Activated CD4-positive, alpha-beta T cell treated with anti-CD3 and anti-CD28 coated beads for 36 hours (primary cell): ENCODE measurements around the gene CYSRT1. TPM values are rescaled to one million over a fixed set of nuclear protein-coding genes. Genes with fewer than 3 reads are reported as not detected.
A peak's percentile ranks its signal among the peaks of the same experiment; 100 is the strongest.

Experiments used
- ATAC-seq: fragments of 200-7000 bp; cut with Tn5 transposase; one replicate; pipeline ENCODE4 v1.10.0; 2021; ENCODE audit warnings: mild to moderate bottlenecking, moderate library complexity
- CTCF ChIA-PET: fragments of 350-600 bp; sonication (Branson Sonifier 250); formaldehyde crosslinking; loops from one replicate; lab custom pipeline; 2021; ENCODE audit warnings: antibody characterized with exemption; lab: Charles Lee
- POLR2A ChIA-PET: fragments of 350-600 bp; sonication (Branson Sonifier 250); formaldehyde crosslinking; loops from one replicate; lab custom pipeline; 2021; ENCODE audit warnings: antibody characterized with exemption, inconsistent platforms; lab: Charles Lee
- DNase-seq: peaks from one replicate; pipeline ENCODE4 v3.0.0-alpha.2; 2020
- H3K27ac Mint-ChIP-seq: one replicate; pipeline ENCODE4 v1.8.0; 2021; ENCODE audit warnings: mixed read lengths
- H3K27me3 Mint-ChIP-seq: one replicate; pipeline ENCODE4 v1.8.0; 2021; ENCODE audit warnings: mixed read lengths
- H3K36me3 Mint-ChIP-seq: one replicate; pipeline ENCODE4 v1.8.0; 2021; ENCODE audit warnings: low read depth, mixed read lengths
- H3K4me1 Mint-ChIP-seq: one replicate; pipeline ENCODE4 v1.8.0; 2021; ENCODE audit warnings: mixed read lengths
- H3K4me3 Mint-ChIP-seq: one replicate; pipeline ENCODE4 v1.8.0; 2021; ENCODE audit warnings: mild to moderate bottlenecking, moderate library complexity, mixed read lengths
- H3K9me3 Mint-ChIP-seq: one replicate; pipeline ENCODE4 v1.8.0; 2021; ENCODE audit warnings: low read depth, mixed read lengths
- intact Hi-C, 2 experiments: fragments of 100-400 bp; cut with DNase I in 1 of 2; cut with micrococcal nuclease in 1 of 2; formaldehyde crosslinking; loops; one replicate each; pipeline versions ENCODE4 v1.14.2 to v1.15.1; 2022 to 2024; cut with DNase I, micrococcal nuclease
- total RNA-seq, 2 experiments: library from RNA; stranded (reverse); gene quantifications; one replicate each; pipeline ENCODE4 v1.2.3, GENCODE V29; 2021

Gene CYSRT1
- total RNA-seq, 2 experiments from 2014 or later: 0.23 to 0.42 TPM

DNA sequence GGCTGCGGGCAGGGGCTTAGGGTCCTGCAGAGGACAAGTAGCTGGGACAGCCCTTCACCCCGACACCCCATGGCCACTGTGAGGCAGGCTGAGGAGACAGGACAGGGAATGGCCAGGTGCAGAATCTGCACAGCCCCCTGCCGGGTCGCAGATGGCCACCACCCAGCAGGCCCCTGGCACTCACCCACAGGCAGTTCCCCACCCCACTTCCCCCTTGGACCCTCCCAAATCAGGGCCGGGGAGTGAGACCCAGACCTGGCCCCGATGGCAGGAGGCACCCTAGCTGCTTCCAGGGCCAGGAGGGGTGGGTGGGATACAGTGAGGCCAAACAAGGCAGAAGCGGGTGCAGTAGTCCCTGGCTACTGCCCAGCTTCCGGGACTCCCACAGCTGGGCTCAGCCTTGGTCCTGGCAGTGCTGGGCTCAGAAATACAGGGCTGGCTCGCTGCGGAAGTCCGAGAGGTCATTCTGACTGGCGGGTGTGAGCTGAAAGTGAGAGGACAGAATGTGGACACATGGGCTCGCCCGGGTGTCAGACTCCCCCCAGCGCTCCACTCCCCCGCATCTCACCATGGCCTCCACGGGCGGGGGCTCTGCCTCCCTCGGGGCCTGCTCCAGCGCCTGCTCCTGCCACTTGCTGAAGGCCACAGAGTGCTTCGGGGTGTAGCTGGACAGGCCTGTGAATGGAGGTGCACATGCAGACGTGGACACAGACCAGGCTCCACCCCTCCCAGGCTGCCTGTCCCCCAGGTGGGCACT lies 33.1 kb upstream of the CYSRT1 start:
- H3K27ac Mint-ChIP-seq: no peak overlapping the region
- no peaks in the 10 kb centered on the region for H3K27me3 Mint-ChIP-seq
- H3K36me3 Mint-ChIP-seq: peaks cover 9% of the 10 kb centered on the region
- POLR2A ChIA-PET: interaction anchor here (0.6 kb wide), 1 partner anchor 343 kb away, joined by 6 read pairs; no protein-coding TSS in a partner anchor
- no peak for ATAC-seq
- CTCF ChIA-PET: interaction anchor here (1.2 to 1.7 kb wide), 3 partner anchors 15 to 163 kb away, joined by 3 to 4 read pairs (median 3); no protein-coding TSS in a partner anchor
- no peaks in the 10 kb centered on the region for H3K9me3 Mint-ChIP-seq
- no peak overlapping the region for H3K4me3 Mint-ChIP-seq
- DNase-seq: no peak
- intact Hi-C loops: no loop called here
- H3K4me1 Mint-ChIP-seq: peaks cover 17% of the 10 kb centered on the region

- Mint-ChIP-seq H3K9me3 (no peaks in the 10 kb centered on the region), H3K36me3 (peaks cover 9% of the 10 kb centered on the region), H3K4me1 (peaks cover 13% of the 10 kb centered on the region), H3K27me3 (no peaks in the 10 kb centered on the region), H3K27ac (no peak overlapping the region), H3K4me3 (no peak overlapping the region)
- no peak for DNase-seq
- no peak for ATAC-seq
- ChIA-PET CTCF (interaction anchor here (1.7 kb wide), 2 partner anchors 16 to 163 kb away, joined by 3 to 4 read pairs; no protein-coding TSS in a partner anchor), POLR2A (no interaction called here)
- intact Hi-C loops: no loop called here
These were observed 32.6 kb upstream of the CYSRT1 start for GRCh38 chr9:137192448-137192780.

GRCh38 chr9:137192859-137193258 lies 32.1 kb upstream of the CYSRT1 start:
- ChIA-PET POLR2A (no interaction called here), CTCF (interaction anchor here (1.1 to 1.7 kb wide), 3 partner anchors 11 to 164 kb away, joined by 3 to 4 read pairs (median 4); no protein-coding TSS in a partner anchor)
- Mint-ChIP-seq H3K27ac (no peak overlapping the region), H3K27me3 (no peaks in the 10 kb centered on the region), H3K4me1 (peaks cover 10% of the 10 kb centered on the region), H3K36me3 (peaks cover 6% of the 10 kb centered on the region), H3K4me3 (no peak overlapping the region), H3K9me3 (no peaks in the 10 kb centered on the region)
- intact Hi-C loops: no loop called here
- no peak for DNase-seq
- no peak for ATAC-seq

GRCh38 chr9:137193771-137194170 lies 31.2 kb upstream of the CYSRT1 start:
- intact Hi-C loops: no loop called here
- Mint-ChIP-seq H3K4me1 (peaks cover 15% of the 10 kb centered on the region), H3K9me3 (no peaks in the 10 kb centered on the region), H3K27ac (no peak overlapping the region), H3K4me3 (no peak overlapping the region), H3K27me3 (no peaks in the 10 kb centered on the region), H3K36me3 (peaks cover 4% of the 10 kb centered on the region)
- CTCF ChIA-PET: interaction anchor here (0.9 to 1.1 kb wide), 2 partner anchors 10 to 30 kb away, joined by 3 to 4 read pairs; no protein-coding TSS in a partner anchor
- no peak for DNase-seq
- ATAC-seq: no peak
- POLR2A ChIA-PET: interaction anchor here (0.6 kb wide), 1 partner anchor 16 kb away, joined by 3 read pairs; no protein-coding TSS in a partner anchor

DNA sequence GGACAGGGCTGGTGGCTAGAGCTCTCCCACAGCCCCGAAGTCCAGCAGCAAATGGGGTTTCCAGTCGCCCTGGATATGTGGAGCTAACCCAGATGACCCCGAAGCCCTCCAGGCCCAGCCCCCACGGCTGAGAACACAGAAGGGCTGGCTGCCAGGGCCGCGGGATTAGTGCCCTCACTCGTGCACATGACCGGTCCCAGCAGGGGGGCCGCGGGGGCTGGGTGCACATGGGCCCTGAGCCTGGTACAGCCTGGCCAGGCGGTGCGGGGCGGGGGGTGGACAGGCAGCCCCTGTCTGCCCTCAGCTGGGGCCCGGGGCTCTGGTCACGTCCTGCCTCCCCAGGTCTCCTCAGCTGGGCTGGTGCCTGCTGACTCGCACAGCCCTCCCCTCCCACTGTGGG lies 30.6 kb upstream of the CYSRT1 start:
- no peak overlapping the region for H3K4me3 Mint-ChIP-seq

DNA sequence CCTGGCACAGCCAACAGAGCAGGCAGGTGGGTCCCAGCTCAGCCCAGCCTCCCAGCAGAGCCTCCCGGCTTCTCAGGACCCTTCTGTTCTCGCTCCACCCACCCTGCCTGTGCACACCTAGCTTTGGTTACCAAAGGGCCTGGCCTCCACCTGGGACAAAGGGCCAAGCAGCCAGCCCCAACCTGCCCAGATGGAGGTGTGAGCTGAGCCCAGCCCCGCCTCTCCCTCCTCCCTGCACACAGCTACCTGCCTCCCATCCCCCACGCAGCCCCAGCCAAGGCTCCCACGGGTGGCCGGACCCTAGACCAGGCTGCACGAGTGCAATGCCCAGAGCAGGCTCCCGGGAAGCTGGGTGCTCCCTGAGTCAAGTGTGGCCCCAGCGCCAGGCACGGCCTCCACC lies 30.1 kb upstream of the CYSRT1 start:
- CTCF ChIA-PET: interaction anchor here (0.7 to 1.0 kb wide), 2 partner anchors 75 to 224 kb away, joined by 3 to 4 read pairs; no protein-coding TSS in a partner anchor
- ATAC-seq: no peak
- no peaks in the 10 kb centered on the region for H3K27me3 Mint-ChIP-seq

More for the DNA sequence above, 30.6 kb upstream of the CYSRT1 start:
- H3K27me3 Mint-ChIP-seq: no peaks in the 10 kb centered on the region
- ChIA-PET CTCF (interaction anchor here (0.9 kb wide), 1 partner anchor 29 kb away, joined by 3 read pairs; no protein-coding TSS in a partner anchor), POLR2A (interaction anchor here (0.6 kb wide), 1 partner anchor 16 kb away, joined by 3 read pairs; no protein-coding TSS in a partner anchor)
- peaks cover 4% of the 10 kb centered on the region for H3K36me3 Mint-ChIP-seq
- no peak for DNase-seq
- no peak for ATAC-seq
- intact Hi-C loops: no loop called here
- H3K27ac Mint-ChIP-seq: no peak overlapping the region
- H3K9me3 Mint-ChIP-seq: no peaks in the 10 kb centered on the region
- H3K4me1 Mint-ChIP-seq: peaks cover 12% of the 10 kb centered on the region

DNA sequence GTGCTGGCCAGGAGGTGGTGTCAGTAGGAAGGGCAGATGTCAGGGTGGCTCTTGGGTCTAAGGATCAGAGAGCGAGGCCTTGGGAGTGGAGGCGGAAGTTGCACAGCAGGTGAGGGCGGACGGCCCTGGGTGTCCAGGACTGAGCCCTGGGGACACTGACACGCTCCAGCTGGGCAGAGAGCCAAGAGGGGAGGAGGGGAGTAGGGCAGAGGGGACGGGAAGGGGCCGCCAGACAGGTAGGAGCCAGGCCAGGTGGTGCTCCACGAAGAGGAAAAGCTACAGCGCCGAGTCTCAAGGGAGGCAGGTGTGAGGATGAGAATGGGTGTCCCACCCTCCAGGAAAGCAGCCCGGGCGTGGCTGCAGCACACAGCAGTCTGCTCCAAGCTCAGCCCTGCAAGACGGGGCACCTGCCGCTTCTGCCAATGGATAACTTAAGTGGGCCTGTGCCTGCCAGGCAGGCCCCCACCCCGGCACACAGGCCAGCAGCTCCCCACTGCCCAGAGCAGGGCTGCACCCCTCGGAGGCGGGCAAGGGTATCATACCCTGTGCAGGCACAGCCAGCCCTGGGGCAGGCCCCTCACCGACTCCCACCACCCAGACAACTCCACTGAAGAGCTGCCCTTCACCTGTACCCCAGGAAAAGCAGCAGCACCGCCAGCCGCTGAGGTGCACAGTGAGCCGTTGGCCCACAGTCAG lies 29.3 kb upstream of the CYSRT1 start:
- peaks cover 1% of the 10 kb centered on the region for H3K36me3 Mint-ChIP-seq
- intact Hi-C loops: no loop called here
- DNase-seq: no peak
- POLR2A ChIA-PET: no interaction called here
- ATAC-seq: no peak
- H3K4me3 Mint-ChIP-seq: no peak overlapping the region
- H3K27me3 Mint-ChIP-seq: no peaks in the 10 kb centered on the region
- peaks cover 7% of the 10 kb centered on the region for H3K4me1 Mint-ChIP-seq
- CTCF ChIA-PET: interaction anchor here (0.5 to 1.0 kb wide), 3 partner anchors 45 to 223 kb away, joined by 3 to 4 read pairs (median 3); no protein-coding TSS in a partner anchor
- no peaks in the 10 kb centered on the region for H3K9me3 Mint-ChIP-seq
- H3K27ac Mint-ChIP-seq: no peak overlapping the region

More for the DNA sequence above, 30.1 kb upstream of the CYSRT1 start:
- H3K36me3 Mint-ChIP-seq: peaks cover 4% of the 10 kb centered on the region
- intact Hi-C loops: no loop called here
- no peaks in the 10 kb centered on the region for H3K9me3 Mint-ChIP-seq
- H3K4me3 Mint-ChIP-seq: no peak overlapping the region
- H3K4me1 Mint-ChIP-seq: peaks cover 10% of the 10 kb centered on the region
- H3K27ac Mint-ChIP-seq: no peak overlapping the region
- DNase-seq: no peak
- POLR2A ChIA-PET: no interaction called here

DNA sequence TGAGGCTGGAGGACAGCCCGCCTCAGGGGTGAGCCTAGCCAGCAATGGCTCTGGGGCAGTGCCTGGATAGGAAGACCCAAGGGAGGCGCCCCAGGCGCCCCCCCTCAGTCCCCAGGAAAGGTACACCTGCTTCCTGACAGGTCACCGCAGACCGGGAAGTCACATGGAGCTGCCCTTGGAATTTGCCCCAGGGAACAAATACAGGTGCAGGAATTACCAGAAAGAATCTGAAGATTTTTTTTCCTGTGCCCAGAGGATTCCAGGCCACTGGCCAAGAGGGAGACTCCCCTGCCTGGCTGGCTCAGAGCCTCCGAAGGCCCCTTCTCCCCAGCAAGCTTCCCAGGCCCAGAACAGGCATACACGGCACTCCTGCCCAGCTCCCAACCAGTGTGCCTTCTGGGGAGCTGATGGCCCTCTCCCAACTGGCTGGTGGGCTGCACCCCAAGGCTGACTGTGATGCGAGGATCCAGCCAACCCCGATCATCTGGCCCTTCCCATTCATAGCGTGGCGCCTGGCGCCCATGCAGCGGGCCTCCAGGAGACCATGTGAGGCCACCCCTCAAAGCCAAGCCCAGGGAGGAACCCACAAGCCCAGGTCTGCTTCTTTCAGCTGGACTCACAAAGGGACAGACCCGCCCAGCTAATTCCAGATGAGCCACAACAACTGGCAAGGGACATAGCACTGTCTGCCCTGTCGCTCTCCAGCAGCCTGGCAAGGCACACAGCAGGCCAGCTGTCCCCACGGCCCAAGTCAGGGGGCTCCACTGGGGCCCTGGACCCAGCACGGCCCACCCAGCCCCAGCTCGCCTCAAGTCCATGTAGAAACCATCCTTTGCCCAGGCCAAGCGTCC lies 26.7 kb upstream of the CYSRT1 start:
- H3K4me1 Mint-ChIP-seq: peaks cover 20% of the 10 kb centered on the region
- DNase-seq: no peak
- intact Hi-C loops: no loop called here
- peak overlapping the region; percentile 33 for H3K4me3 Mint-ChIP-seq
- ChIA-PET POLR2A (interaction anchor here (1.0 kb wide), 1 partner anchor 46 kb away, joined by 3 read pairs; no protein-coding TSS in a partner anchor), CTCF (interaction anchor here (0.5 kb wide), 1 partner anchor 527 kb away, joined by 3 read pairs; no protein-coding TSS in a partner anchor)
- ATAC-seq: no peak
- no peaks in the 10 kb centered on the region for H3K27me3 Mint-ChIP-seq
- H3K9me3 Mint-ChIP-seq: no peaks in the 10 kb centered on the region
- no peak overlapping the region for H3K27ac Mint-ChIP-seq
- no peaks in the 10 kb centered on the region for H3K36me3 Mint-ChIP-seq

GRCh38 chr9:137198902-137199283 lies 26.1 kb upstream of the CYSRT1 start:
- Mint-ChIP-seq H3K36me3 (no peaks in the 10 kb centered on the region), H3K4me3 (peak overlapping the region; percentile 72), H3K9me3 (no peaks in the 10 kb centered on the region), H3K27ac (no peak overlapping the region), H3K4me1 (peaks cover 22% of the 10 kb centered on the region), H3K27me3 (no peaks in the 10 kb centered on the region)
- ATAC-seq (no peak), DNase-seq (no peak)
- POLR2A ChIA-PET: interaction anchor here (1.0 kb wide), 1 partner anchor 45 kb away, joined by 3 read pairs; no protein-coding TSS in a partner anchor
- intact Hi-C loops: no loop called here
- CTCF ChIA-PET: interaction anchor here (0.5 kb wide), 1 partner anchor 527 kb away, joined by 3 read pairs; no protein-coding TSS in a partner anchor

GRCh38 chr9:137199411-137200121 lies 25.4 kb upstream of the CYSRT1 start:
- POLR2A ChIA-PET: no interaction called here
- Mint-ChIP-seq H3K36me3 (no peaks in the 10 kb centered on the region), H3K4me3 (peak overlapping the region; percentile 72), H3K4me1 (peaks cover 29% of the 10 kb centered on the region), H3K27me3 (no peaks in the 10 kb centered on the region), H3K9me3 (no peaks in the 10 kb centered on the region), H3K27ac (no peak overlapping the region)
- DNase-seq (no peak), ATAC-seq (no peak)
- CTCF ChIA-PET: no interaction called here
- intact Hi-C loops: loop anchor here (1.0 to 5.0 kb wide), 13 partner anchors 11 to 716 kb away; partner anchors contain the start of genes ANAPC2 (in 2 of the 2), SSNA1 (in 2 of the 2), ABCA2 (in 1 of the 2) and EXD3 (in 1 of the 2)
